ENCODE results near the gene TMEM37. TPM values are rescaled to one million over a fixed set of nuclear protein-coding genes. Genes with fewer than 3 reads are reported as not detected.

TMEM37 gene
- total and polyA plus RNA-seq, 2 of the 8 experiments (the other 6 are each of a cell fraction or from before 2014, with no cell fraction given), result 11.0 to 16.2 TPM

GRCh38 chr2:119435081-119435952 lies 3.7 kb downstream of the TMEM37 start:
- H2AK5ac ChIP-seq (ENCODE audit: low read depth, low read length), result no peak overlapping the region
- no peak overlapping the region for H3K9ac ChIP-seq (replicated peaks in 1 of 4; ENCODE audit: extremely low read depth in 1 of 4, low read depth in 3 of 4, low read length in 3 of 4)
- no peak overlapping the region for H2BK120ac ChIP-seq (replicated peaks; ENCODE audit: low read depth, low read length)
- no peak overlapping the region for H3K18ac ChIP-seq (ENCODE audit: extremely low read depth, low read length)
- no peak overlapping the region for H3K56ac ChIP-seq (replicated peaks; ENCODE audit: insufficient read length, low read depth, low read length)
- no peak overlapping the region for H2BK20ac ChIP-seq (ENCODE audit: low read length)
- CTCF ChIA-PET (ENCODE audit: partially characterized antibody), result interaction anchor here (0.6 to 2.3 kb wide), 9 partner anchors 10 to 275 kb away, joined by 3 to 15 read pairs (median 3); no protein-coding TSS in a partner anchor
- 0 out of 2 replicates have a peak, but pooled peaks cover 2% of the 10 kb centered on the region for H3K79me1 ChIP-seq (ENCODE audit: low read depth, low read length)
- H2BK5ac ChIP-seq (ENCODE audit: low read depth, low read length), result no peak overlapping the region
- H3K4me2 ChIP-seq (ENCODE audit: insufficient read depth in 1 of 2, low read depth in 2 of 2, low read length in 2 of 2), result no peak overlapping the region
- no peak overlapping the region for H3K23ac ChIP-seq (ENCODE audit: insufficient read length)
- no peak overlapping the region for H2AFZ ChIP-seq (ENCODE audit: low read length)
- H3K4me3 ChIP-seq (ENCODE audit: extremely low read depth in 1 of 4, insufficient read depth in 2 of 4, low read depth in 3 of 4, low read length in 4 of 4), result no peak overlapping the region
- peaks cover 11% of the 10 kb centered on the region; the same call in 1 of the 2 replicates for H3K23me2 ChIP-seq (ENCODE audit: low read depth, low read length)
- H3K14ac ChIP-seq (ENCODE audit: insufficient read length), result no peak overlapping the region
- H3K27me3 ChIP-seq (replicated peaks in 1 of 4; ENCODE audit: control insufficient read depth in 3 of 4, extremely low read depth in 1 of 4, insufficient read depth in 3 of 4, low read length in 3 of 4), result peaks cover 0 to 12% (median 6%) of the 10 kb centered on the region in 4 experiments; a peak in 5 of 7 replicates
- H4K91ac ChIP-seq (replicated peaks; ENCODE audit: insufficient read length, low read length), result no peak overlapping the region
- H2BK12ac ChIP-seq (ENCODE audit: low read depth, low read length), result no peak overlapping the region
- H4K5ac ChIP-seq (ENCODE audit: insufficient read length, low read depth, low read length), result no peak overlapping the region
- no peaks in the 10 kb centered on the region for H3K36me3 ChIP-seq (ENCODE audit: control insufficient read depth in 2 of 4, insufficient read depth in 4 of 4, low read length in 3 of 4)
- peaks cover 2 to 5% of the 10 kb centered on the region in 2 experiments for H4K20me1 ChIP-seq (replicated peaks in 1 of 2; ENCODE audit: control insufficient read depth in 1 of 2, insufficient read depth in 2 of 2, low read length in 2 of 2)
- H3K79me2 ChIP-seq (ENCODE audit: control insufficient read depth in 1 of 2, insufficient read depth in 2 of 2, low read length in 2 of 2), result no peaks in the 10 kb centered on the region; a peak in 1 of 4 replicates
- H3K9me3 ChIP-seq (ENCODE audit: insufficient read depth in 2 of 2, low read depth in 1 of 2, low read length in 1 of 2), result no peaks in the 10 kb centered on the region
- no peak overlapping the region for H3K27ac ChIP-seq (ENCODE audit: low read depth, low read length)
- FAIRE-seq, result no peak
- POLR2A ChIA-PET (ENCODE audit: partially characterized antibody), result interaction anchor here (0.7 to 1.3 kb wide), 4 partner anchors 11 to 27 kb away, joined by 3 to 6 read pairs (median 3); no protein-coding TSS in a partner anchor
- H2BK15ac ChIP-seq (ENCODE audit: low read length), result no peak overlapping the region
- WGBS, 2 experiments (ENCODE audit: extremely low coverage in 1 of 2, insufficient coverage in 1 of 2, insufficient read length in 1 of 2, insufficient replicate concordance in 2 of 2, low coverage in 1 of 2, low lambda C conversion rate in 2 of 2, missing lambda C conversion rate in 1 of 2), result 89% methylated on average over 6 of the region's 6 CpGs; no CpG with 5 or more reads in 1 of the 2 experiments
- no peak overlapping the region; the same call in 1 of the 2 replicates for H4K8ac ChIP-seq (ENCODE audit: extremely low read depth, insufficient read depth, low read length)
- no peak for DNase-seq (ENCODE audit: low read depth in 1 of 2, low spot score in 2 of 2)
- peaks cover 0 to 20% (median 15%) of the 10 kb centered on the region in 4 experiments; a peak in 6 of 7 replicates for H3K4me1 ChIP-seq (replicated peaks in 1 of 4; ENCODE audit: control insufficient read depth in 3 of 4, insufficient read depth in 4 of 4, low read length in 3 of 4)
- H3K4ac ChIP-seq (replicated peaks; ENCODE audit: insufficient read length, low read depth, low read length), result no peak overlapping the region
- TF ChIP-seq TEAD4 (IDR thresholded peaks at IDR 0.05; ENCODE audit: low read depth, low read length) (no peak), POU5F1 (IDR thresholded peaks at IDR 0.05; ENCODE audit: low read depth, low read length) (no peak), HDAC6 (IDR thresholded peaks at IDR 0.05; ENCODE audit: low read depth, low read length) (no peak), TBP (IDR thresholded peaks at IDR 0.05; ENCODE audit: low read depth, low read length) (no peak), YY1 (IDR thresholded peaks at IDR 0.05; ENCODE audit: low read depth, low read length) (no peak), SIN3A (conservative IDR thresholded peaks at IDR 0.05 in 1 of 2, IDR thresholded peaks at IDR 0.05 in 1 of 2; ENCODE audit: low read depth in 1 of 2, low read length in 2 of 2) (no peak), KDM4A (IDR thresholded peaks at IDR 0.05; ENCODE audit: low read depth, low read length, severe bottlenecking) (no peak), BRCA1 (IDR thresholded peaks at IDR 0.05; ENCODE audit: low read depth, low read length) (no peak), SP4 (IDR thresholded peaks at IDR 0.05; ENCODE audit: low read length) (no peak), EGR1 (IDR thresholded peaks at IDR 0.05; ENCODE audit: borderline replicate concordance, low read depth, low read length) (no peak), TAF1 (IDR thresholded peaks at IDR 0.05; ENCODE audit: low read depth, low read length) (no peak), E2F6 (IDR thresholded peaks at IDR 0.05) (no peak)
